ENCODE results near the gene COL26A1. TPM values are rescaled to one million over a fixed set of nuclear protein-coding genes. Genes with fewer than 3 reads are reported as not detected.

COL26A1 gene
- total RNA-seq, 2 experiments from 2014 or later = not detected

DNA sequence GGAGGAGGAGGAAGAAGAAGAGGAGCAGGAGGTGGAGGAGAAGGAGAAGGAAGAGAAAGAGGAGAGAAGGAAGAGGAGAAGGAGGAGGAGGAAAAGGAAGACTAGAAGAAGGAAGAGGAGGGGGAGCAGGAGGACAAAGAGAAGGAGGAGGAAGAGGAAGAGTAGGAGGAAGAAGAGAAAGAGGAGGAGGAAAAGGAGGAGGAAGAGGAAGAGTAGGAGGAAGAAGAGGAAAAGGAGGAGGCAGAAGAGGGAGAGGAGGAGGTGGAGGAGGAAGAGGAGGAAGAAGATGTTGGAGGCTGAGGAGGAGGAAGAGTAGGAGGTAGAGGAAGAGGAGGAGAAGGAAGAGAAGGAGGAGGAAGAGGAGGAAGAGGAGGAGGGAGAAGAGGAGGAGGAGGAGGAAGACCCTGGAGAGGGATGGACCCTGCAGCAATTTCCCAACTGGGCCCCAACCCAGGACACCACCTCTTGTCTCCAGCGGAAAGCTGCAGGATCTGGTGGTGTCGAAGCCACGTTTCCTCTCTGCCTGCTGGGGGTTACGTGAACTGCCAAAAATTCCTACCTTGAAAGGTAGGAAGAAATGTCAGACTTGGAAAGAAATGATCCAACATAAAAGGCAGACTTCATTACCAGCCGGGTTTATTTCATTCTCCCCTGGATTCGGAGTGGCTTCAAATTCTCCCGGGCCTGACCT, 38.9 kb downstream of the COL26A1 start:
- H3K4me1 ChIP-seq (ENCODE audit: insufficient read depth, low read length) = no peaks in the 10 kb centered on the region
- no peaks in the 10 kb centered on the region for H3K36me3 ChIP-seq (ENCODE audit: insufficient read depth, low read length)
- POLR2A ChIA-PET = no interaction called here
- no peak for DNase-seq
- H3K4me3 ChIP-seq (ENCODE audit: low read length) = no peak overlapping the region
- Mint-ChIP-seq H3K4me1 (ENCODE audit: low read depth) (no peaks in the 10 kb centered on the region), H3K27me3 (peaks cover 23% of the 10 kb centered on the region), H3K27ac (no peak overlapping the region), H3K36me3 (ENCODE audit: low read depth) (no peaks in the 10 kb centered on the region), H3K4me3 (no peak overlapping the region), H3K9me3 (no peaks in the 10 kb centered on the region)
- no peak overlapping the region for H3K27ac ChIP-seq (ENCODE audit: low read depth in 1 of 2, low read length in 2 of 2)
- intact Hi-C loops (cut with DNase I, micrococcal nuclease) = no loop called here
- CTCF ChIA-PET = no interaction called here
- H3K9me3 ChIP-seq (ENCODE audit: control insufficient read depth in 1 of 2, insufficient read depth in 1 of 2, low read length in 2 of 2) = peaks cover 0 to 10% of the 10 kb centered on the region in 2 experiments
- H3K27me3 ChIP-seq (ENCODE audit: control insufficient read depth in 1 of 2, insufficient read depth in 2 of 2, low read length in 2 of 2) = peaks cover 0 to 5% of the 10 kb centered on the region in 2 experiments
- TF ChIP-seq, protein P1, sequence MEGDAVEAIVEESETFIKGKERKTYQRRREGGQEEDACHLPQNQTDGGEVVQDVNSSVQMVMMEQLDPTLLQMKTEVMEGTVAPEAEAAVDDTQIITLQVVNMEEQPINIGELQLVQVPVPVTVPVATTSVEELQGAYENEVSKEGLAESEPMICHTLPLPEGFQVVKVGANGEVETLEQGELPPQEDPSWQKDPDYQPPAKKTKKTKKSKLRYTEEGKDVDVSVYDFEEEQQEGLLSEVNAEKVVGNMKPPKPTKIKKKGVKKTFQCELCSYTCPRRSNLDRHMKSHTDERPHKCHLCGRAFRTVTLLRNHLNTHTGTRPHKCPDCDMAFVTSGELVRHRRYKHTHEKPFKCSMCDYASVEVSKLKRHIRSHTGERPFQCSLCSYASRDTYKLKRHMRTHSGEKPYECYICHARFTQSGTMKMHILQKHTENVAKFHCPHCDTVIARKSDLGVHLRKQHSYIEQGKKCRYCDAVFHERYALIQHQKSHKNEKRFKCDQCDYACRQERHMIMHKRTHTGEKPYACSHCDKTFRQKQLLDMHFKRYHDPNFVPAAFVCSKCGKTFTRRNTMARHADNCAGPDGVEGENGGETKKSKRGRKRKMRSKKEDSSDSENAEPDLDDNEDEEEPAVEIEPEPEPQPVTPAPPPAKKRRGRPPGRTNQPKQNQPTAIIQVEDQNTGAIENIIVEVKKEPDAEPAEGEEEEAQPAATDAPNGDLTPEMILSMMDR (IDR thresholded peaks at IDR 0.05) = no peak
- ATAC-seq (ENCODE audit: poor library complexity) = no peak

DNA sequence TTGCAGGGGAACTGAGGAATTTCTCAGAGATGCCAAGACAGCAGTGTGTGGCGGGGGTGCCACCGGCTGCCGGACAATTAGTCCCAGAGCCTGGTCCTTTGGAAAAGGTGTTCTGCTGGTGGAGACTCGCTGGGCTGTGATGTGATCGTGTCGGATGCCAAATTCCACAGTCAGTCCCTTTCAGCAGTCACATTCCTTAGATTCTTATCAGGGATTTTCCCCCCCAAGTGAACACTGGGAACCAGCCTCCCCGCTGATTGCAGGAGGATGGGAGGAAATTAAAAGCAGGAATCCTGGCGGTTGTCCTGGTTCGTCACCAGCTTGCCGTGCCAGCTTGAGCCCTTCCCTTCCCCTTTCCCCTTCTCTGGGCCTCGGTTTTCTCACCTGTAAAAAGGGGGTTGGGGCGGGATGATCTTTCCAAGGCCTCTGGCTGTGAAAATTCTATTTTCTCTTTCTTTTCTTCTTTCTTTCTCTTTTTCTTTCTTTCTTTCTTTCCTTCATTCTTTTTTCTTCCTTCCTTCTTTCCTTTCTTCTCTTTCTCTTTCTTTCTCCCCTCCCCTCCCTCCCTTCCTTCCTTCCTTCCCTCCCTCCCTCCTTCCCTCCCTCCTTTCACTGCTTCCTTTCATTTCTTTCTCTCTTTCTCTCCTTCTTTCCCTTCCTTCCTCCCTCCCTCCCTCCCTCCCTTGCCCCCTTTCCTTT, 39.6 kb downstream of the COL26A1 start:
- TF ChIP-seq, protein P1 (IDR thresholded peaks at IDR 0.05) = no peak
- no peaks in the 10 kb centered on the region for H3K9me3 Mint-ChIP-seq
- Histone ChIP-seq H3K27me3 (ENCODE audit: control insufficient read depth in 1 of 2, insufficient read depth in 2 of 2, low read length in 2 of 2) (peaks cover 0 to 5% of the 10 kb centered on the region in 2 experiments), H3K4me3 (ENCODE audit: low read length) (no peak overlapping the region), H3K36me3 (ENCODE audit: insufficient read depth, low read length) (no peaks in the 10 kb centered on the region), H3K4me1 (ENCODE audit: insufficient read depth, low read length) (no peaks in the 10 kb centered on the region), H3K9me3 (ENCODE audit: control insufficient read depth in 1 of 2, insufficient read depth in 1 of 2, low read length in 2 of 2) (peaks cover 0 to 10% of the 10 kb centered on the region in 2 experiments), H3K27ac (ENCODE audit: low read depth in 1 of 2, low read length in 2 of 2) (no peak overlapping the region)
- no peaks in the 10 kb centered on the region for H3K36me3 Mint-ChIP-seq (ENCODE audit: low read depth)
- no peak overlapping the region for H3K4me3 Mint-ChIP-seq
- ATAC-seq (ENCODE audit: poor library complexity) (no peak), DNase-seq (no peak)
- POLR2A ChIA-PET = no interaction called here
- CTCF ChIA-PET = no interaction called here
- H3K4me1 Mint-ChIP-seq (ENCODE audit: low read depth) = no peaks in the 10 kb centered on the region
- no peak overlapping the region for H3K27ac Mint-ChIP-seq
- H3K27me3 Mint-ChIP-seq = peaks cover 23% of the 10 kb centered on the region
- intact Hi-C loops (cut with DNase I, micrococcal nuclease) = no loop called here

DNA sequence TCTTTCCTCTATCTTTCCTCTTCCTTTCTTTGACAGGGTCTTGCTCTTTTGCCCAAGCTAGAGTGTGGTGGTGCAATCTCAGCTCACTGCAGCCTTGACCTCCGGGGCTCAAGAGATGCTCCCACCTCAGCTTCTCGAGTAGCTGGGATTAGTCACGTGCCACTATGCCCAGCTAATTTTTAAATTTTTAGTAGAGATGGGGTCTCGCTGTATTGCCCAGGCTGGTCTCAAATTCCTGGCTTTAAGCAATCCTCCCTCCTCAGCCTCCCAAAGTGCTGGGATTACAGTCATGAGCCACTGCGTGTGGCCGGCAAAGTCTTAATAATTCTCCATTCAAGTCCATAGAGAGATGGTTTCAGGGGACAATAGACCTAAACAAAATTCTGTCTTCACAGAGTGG, 40.2 kb downstream of the COL26A1 start:
- no peak overlapping the region for H3K4me3 Mint-ChIP-seq
- H3K36me3 ChIP-seq (ENCODE audit: insufficient read depth, low read length) = no peaks in the 10 kb centered on the region
- H3K4me1 Mint-ChIP-seq (ENCODE audit: low read depth) = no peaks in the 10 kb centered on the region
- H3K27me3 ChIP-seq (ENCODE audit: control insufficient read depth in 1 of 2, insufficient read depth in 2 of 2, low read length in 2 of 2) = peaks cover 0 to 5% of the 10 kb centered on the region in 2 experiments
- peaks cover 0 to 10% of the 10 kb centered on the region in 2 experiments for H3K9me3 ChIP-seq (ENCODE audit: control insufficient read depth in 1 of 2, insufficient read depth in 1 of 2, low read length in 2 of 2)
- H3K4me1 ChIP-seq (ENCODE audit: insufficient read depth, low read length) = no peaks in the 10 kb centered on the region
- peaks cover 23% of the 10 kb centered on the region for H3K27me3 Mint-ChIP-seq
- ChIA-PET CTCF (no interaction called here), POLR2A (no interaction called here)
- intact Hi-C loops (cut with DNase I, micrococcal nuclease) = no loop called here
- H3K4me3 ChIP-seq (ENCODE audit: low read length) = no peak overlapping the region
- no peak for ATAC-seq (ENCODE audit: poor library complexity)
- DNase-seq = no peak
- H3K9me3 Mint-ChIP-seq = no peaks in the 10 kb centered on the region
- TF ChIP-seq, protein P1 (IDR thresholded peaks at IDR 0.05) = no peak
- no peaks in the 10 kb centered on the region for H3K36me3 Mint-ChIP-seq (ENCODE audit: low read depth)
- no peak overlapping the region for H3K27ac Mint-ChIP-seq
- H3K27ac ChIP-seq (ENCODE audit: low read depth in 1 of 2, low read length in 2 of 2) = no peak overlapping the region
